ENCODE data around the gene ZNF142. TPM values are rescaled to one million over a fixed set of nuclear protein-coding genes. Genes with fewer than 3 reads are reported as not detected.
A peak's percentile ranks its signal among the peaks of the same experiment; 100 is the strongest.
"Not testable (repeated sequence)": the region's sequence is repeated elsewhere in the genome, so short reads cannot be mapped to it uniquely, and the experiment has no call there.

Gene ZNF142
- polyA plus RNA-seq (ENCODE audit: insufficient read length in 4 of 4): 10 to 100 TPM; 15.9 to 23.9 (median 18.6) TPM

GRCh38 chr2:218659258-218659987 is at the start of gene ZNF142, which contains the start of gene BCS1L:
Gene ZNF142 (minus strand): TSS chr2:218659623. CDS start chr2:218656429, 3,194 bp downstream.
Gene BCS1L (plus strand): TSS chr2:218659683. CDS start chr2:218660988, 1,305 bp downstream.
- DNase-seq (ENCODE audit: low read depth in 4 of 4, low spot score in 3 of 4): peak in 3 of 4 donors; percentile 74 to 80 (median 76)

- DNase-seq (ENCODE audit: low read depth in 4 of 4, low spot score in 3 of 4): no peak
Measured at GRCh38 chr2:218708086-218708485, 48.7 kb upstream of the ZNF142 start.

- no peak for DNase-seq (ENCODE audit: low read depth in 4 of 4, low spot score in 3 of 4)
Measured at GRCh38 chr2:218703341-218703740, 43.9 kb upstream of the ZNF142 start.

GRCh38 chr2:218701806-218702205 is 42.4 kb upstream of the ZNF142 start:
- no peak for DNase-seq (ENCODE audit: low read depth in 4 of 4, low spot score in 3 of 4)

- no peak for DNase-seq (ENCODE audit: low read depth in 4 of 4, low spot score in 3 of 4)
Measured at GRCh38 chr2:218698885-218699284, 39.5 kb upstream of the ZNF142 start.

GRCh38 chr2:218694405-218695145 is 35.2 kb upstream of the ZNF142 start:
- no peak for DNase-seq (ENCODE audit: low read depth in 4 of 4, low spot score in 3 of 4)

- no peak for DNase-seq (ENCODE audit: low read depth in 4 of 4, low spot score in 3 of 4)
Measured at GRCh38 chr2:218691234-218691633, 31.8 kb upstream of the ZNF142 start.

GRCh38 chr2:218687400-218688060 is 28.1 kb upstream of the ZNF142 start:
- DNase-seq (ENCODE audit: low read depth in 4 of 4, low spot score in 3 of 4): not testable (repeated sequence)

- no peak for DNase-seq (ENCODE audit: low read depth in 4 of 4, low spot score in 3 of 4)
Measured at GRCh38 chr2:218680061-218680460, 20.6 kb upstream of the ZNF142 start.

- DNase-seq (ENCODE audit: low read depth in 4 of 4, low spot score in 3 of 4): no peak
Measured at GRCh38 chr2:218679119-218679518, 19.7 kb upstream of the ZNF142 start.

GRCh38 chr2:218671654-218672566 is 12.5 kb upstream of the ZNF142 start, which contains the start of the genes RNF25 and STK36:
Gene RNF25 (minus strand): TSS chr2:218672002. CDS start chr2:218671970, 32 bp downstream.
Gene STK36 (plus strand): TSS chr2:218672086. CDS start chr2:218672830, 744 bp downstream.
- peak; percentile 72 to 79 (median 77) for DNase-seq (ENCODE audit: low read depth in 4 of 4, low spot score in 3 of 4)

- no peak for DNase-seq (ENCODE audit: low read depth in 4 of 4, low spot score in 3 of 4)
Measured at GRCh38 chr2:218671097-218671653, 11.8 kb upstream of the ZNF142 start.

GRCh38 chr2:218664653-218665052 is 5.2 kb upstream of the ZNF142 start:
- DNase-seq (ENCODE audit: low read depth in 4 of 4, low spot score in 3 of 4): no peak

GRCh38 chr2:218663901-218664300 is 4.5 kb upstream of the ZNF142 start:
- DNase-seq (ENCODE audit: low read depth in 4 of 4, low spot score in 3 of 4): no peak

- DNase-seq (ENCODE audit: low read depth in 4 of 4, low spot score in 3 of 4): no peak
Measured at GRCh38 chr2:218662827-218663226, 3.4 kb upstream of the ZNF142 start.

- no peak for DNase-seq (ENCODE audit: low read depth in 4 of 4, low spot score in 3 of 4)
Measured at GRCh38 chr2:218662377-218662776, 3.0 kb upstream of the ZNF142 start.

- no peak for DNase-seq (ENCODE audit: low read depth in 4 of 4, low spot score in 3 of 4)
Measured at GRCh38 chr2:218659988-218660358, 550 bp upstream of the ZNF142 start.

- DNase-seq (ENCODE audit: low read depth in 4 of 4, low spot score in 3 of 4): no peak
Measured at GRCh38 chr2:218658671-218659257, 659 bp downstream of the ZNF142 start.

- no peak for DNase-seq (ENCODE audit: low read depth in 4 of 4, low spot score in 3 of 4)
Measured at GRCh38 chr2:218655751-218656150, 3.7 kb downstream of the ZNF142 start.
